GM15510 (cell line): ENCODE measurements around the gene PRKCD.

Experiments used
- POLR2A ChIP-seq: IDR thresholded peaks from 3 replicates; pipeline ENCODE4 v1.6.1; 2011; ENCODE audit warnings: borderline replicate concordance; ENCODE audit not compliant: insufficient read length; ENCODE audit errors: extremely low read depth

The PRKCD gene

DNA sequence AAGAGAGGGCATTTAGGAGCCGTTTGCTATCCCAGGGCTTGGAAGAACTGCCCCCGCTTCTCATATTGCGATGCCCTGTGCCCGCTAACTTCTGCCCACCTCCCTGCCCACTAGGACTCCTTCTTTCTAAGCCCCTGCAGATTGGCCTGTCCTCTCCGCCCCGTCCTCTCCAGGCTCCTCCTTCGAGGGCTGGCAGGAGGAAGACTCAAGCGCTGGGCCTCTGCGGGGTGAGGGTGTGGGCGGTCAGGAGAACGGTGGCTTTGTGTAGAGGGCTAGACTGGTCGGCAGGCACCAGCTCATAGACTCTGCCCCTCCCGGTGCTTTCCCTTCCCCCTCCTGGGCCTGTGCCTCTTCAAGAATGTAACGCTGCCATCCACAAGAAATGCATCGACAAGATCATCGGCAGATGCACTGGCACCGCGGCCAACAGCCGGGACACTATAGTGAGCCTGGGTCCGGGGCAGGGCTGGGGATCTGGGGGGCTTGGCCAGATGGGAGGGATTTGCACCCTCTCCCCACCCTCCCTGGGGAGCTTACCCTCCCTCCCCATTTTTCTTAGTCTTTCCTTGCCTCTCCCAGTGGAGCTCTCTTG is 21.9 kb downstream of the PRKCD start:
- TF ChIP-seq POLR2A, result no peak

DNA sequence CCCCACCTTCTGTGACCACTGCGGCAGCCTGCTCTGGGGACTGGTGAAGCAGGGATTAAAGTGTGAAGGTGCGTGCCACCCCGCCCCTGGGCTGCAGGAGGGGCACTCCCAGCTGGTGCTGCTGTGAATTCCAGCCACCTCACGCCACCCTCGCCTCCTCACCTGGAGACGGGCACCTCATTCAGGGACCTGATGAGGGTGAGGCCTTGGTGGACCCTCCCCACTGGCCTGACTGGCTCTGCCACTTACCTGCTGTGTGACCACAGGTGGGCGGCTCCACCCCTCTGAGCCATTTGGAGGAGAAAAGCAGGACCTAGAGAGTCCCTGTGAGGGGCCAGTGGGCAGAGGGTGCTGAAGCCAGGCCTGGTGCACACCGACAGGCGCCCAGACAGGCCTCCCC is 22.5 kb downstream of the PRKCD start:
- TF ChIP-seq POLR2A, result no peak

DNA sequence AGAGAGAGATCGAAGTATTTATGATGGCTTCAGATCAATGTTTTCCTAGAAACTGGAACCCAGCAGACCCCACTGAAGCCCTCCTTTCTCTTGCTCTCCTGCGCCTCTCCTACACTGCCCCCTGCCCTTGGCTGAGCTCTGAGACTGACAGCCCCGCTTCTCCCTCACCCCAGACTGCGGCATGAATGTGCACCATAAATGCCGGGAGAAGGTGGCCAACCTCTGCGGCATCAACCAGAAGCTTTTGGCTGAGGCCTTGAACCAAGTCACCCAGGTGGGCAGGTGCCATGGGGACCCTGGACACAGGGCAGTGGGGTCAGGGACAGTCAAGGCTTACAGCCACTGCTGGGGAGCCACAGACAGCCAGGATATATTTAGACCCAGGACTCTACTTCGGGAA is 23.7 kb downstream of the PRKCD start:
- no peak for TF ChIP-seq POLR2A

DNA sequence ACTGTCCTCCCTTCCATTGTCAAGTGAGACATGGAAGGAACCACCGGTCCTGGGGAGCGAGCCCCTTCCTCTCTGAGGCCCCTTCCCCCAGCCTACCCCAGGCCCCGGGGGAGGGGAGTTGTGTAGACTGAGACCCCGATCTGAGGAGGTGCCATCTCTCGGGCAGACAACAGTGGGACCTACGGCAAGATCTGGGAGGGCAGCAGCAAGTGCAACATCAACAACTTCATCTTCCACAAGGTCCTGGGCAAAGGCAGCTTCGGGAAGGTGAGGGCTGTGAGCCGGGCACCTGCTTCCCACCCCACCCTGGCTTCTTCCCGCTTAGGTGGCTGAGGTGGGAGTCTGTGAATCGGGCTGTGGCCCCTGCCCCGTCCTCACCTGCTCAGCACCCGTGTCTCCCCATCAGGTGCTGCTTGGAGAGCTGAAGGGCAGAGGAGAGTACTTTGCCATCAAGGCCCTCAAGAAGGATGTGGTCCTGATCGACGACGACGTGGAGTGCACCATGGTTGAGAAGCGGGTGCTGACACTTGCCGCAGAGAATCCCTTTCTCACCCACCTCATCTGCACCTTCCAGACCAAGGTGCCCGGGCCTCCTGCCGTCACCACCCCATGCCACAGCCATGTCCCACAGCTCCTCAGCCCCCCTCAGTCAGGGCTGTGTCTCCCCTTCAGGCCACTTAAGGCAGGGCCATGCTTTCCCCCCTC is 24.9 kb downstream of the PRKCD start:
- no peak for TF ChIP-seq POLR2A

DNA sequence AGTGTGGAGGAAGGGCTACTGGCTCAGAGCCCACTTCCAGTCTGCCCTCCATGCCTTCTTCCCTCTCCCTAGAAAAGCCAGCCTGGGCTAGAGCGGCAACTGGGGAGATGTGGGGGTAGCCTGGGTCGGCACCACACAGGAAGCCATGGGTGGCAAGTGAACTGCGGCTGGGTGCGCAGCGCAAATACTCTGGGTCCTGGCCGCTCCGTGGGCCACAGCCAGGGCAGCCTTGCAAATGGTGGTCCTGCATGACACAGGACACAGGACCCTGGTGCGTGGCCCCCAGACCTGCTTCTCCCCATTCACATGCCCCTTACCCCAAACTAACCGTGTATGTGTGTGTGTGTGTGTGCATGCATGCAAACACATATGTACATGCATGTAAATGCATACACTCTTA is 25.7 kb downstream of the PRKCD start:
- no peak for TF ChIP-seq POLR2A

DNA sequence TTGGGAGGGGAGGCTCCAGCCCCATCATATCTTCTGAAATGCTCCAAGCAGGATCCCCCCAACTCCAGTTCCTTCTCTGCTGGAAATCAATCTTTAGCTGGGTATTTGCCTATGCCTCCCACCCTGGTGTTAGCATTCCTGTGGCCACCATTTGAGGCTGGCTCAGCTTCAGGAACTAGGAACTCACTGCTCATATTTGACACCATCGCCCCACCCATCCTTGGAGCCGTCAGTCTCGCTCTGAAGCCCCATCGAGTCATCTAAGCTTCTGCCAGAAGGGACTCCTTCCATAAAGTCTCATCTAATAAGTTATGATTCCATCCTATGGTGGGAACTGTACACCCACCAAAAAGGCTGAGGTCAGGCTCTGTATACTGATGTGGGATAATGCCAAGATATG is 26.4 kb downstream of the PRKCD start:
- TF ChIP-seq POLR2A, result no peak

DNA sequence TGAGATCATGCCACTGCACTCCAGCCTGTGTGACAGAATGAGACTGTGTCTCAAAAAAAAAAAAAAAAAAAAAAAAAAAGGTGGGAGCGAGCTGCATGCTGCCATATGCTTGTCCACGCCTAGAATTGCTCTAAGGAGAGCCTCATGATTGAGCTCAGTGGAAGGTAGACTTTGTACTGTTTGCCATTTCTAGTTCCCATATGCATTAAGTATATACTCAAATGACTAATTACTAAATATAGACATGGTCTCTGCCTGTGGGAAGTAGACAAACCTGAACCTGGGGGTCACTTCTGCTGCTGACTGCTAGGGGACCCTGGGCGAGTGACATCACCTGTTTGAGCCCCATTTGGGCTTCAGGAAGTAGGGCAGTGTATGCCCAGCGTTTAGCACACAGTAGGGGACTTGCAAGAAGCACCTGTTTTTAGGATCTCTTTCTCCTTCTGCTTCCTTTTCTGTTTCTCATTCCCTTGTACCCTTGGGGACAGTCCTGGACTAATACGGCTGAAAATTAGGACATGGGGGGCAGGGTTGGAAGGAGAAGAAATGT is 27.2 kb downstream of the PRKCD start:
- TF ChIP-seq POLR2A, result no peak

DNA sequence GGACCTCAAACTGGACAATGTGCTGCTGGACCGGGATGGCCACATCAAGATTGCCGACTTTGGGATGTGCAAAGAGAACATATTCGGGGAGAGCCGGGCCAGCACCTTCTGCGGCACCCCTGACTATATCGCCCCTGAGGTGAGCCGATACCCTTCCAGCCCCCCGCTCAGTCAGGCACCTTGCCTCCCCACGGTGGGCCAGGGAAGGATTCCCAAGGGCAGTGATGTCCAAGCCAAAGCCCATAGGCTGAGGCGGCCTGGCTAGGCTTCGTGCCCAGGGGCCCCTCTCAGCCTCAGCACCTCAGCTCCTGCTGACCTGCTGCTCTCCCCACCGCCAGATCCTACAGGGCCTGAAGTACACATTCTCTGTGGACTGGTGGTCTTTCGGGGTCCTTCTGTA is 27.7 kb downstream of the PRKCD start:
- no peak for TF ChIP-seq POLR2A

DNA sequence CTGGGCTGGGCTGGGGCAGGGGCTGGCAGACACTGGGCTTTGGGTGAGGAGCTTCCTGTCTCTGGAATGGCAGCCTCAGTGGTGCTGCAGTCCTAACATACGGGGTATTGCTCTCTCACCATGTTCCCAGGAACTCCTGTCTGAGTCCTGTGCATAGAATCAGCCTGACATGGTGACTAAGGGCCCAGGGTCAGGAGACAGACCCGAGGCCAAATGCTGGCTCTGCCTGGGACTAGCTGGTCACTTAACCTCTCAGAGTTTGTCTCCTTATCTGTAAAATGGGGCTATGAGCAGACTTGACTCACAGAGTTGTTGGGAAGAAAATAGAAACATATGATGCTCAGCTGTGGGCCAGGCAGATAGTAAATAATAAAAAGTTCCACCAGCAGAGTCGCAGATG is 28.3 kb downstream of the PRKCD start:
- no peak for TF ChIP-seq POLR2A

DNA sequence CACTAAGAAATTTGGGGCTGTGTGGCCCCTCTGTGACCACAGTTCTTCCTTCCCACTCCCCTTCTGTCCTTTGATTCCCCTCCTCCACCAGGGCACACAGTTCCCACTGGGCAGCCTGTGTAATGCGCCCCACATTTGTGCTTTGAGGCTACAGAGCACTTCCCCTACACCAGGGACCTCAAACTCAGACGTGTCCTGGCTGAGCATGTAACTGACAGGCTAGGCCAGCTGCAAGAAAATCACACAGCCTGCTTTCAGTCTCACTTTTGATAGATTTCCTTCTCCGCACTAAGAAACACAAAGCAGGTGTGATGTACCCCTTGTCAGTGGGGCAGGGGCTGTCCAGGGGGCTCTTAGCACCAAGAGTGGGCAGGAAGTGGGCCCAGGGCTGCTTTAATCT is 29.6 kb downstream of the PRKCD start:
- no peak for TF ChIP-seq POLR2A

DNA sequence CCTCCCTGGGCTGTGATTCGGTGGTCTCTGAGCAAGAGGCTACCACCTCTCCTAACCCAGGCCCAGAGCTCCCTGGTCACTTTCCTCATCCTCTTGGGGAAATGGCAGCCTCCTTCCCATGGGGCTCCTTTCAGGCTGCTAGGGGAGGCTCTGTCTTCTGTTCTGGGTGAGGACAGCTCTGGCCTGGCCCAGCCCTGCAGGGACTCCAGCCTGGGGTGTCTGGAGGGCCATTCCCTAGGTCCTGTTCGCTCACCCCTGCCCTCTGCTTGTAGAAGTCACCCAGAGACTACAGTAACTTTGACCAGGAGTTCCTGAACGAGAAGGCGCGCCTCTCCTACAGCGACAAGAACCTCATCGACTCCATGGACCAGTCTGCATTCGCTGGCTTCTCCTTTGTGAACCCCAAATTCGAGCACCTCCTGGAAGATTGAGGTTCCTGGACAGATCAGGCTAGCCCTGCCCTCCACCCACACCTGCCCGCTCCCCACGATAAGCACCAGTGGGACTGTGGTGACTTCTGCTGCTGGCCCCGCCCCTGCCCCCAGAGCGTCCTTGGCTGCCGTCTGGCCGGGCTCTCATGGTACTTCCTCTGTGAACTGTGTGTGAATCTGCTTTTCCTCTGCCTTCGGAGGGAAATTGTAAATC is 30.9 kb downstream of the PRKCD start:
- no peak for TF ChIP-seq POLR2A

DNA sequence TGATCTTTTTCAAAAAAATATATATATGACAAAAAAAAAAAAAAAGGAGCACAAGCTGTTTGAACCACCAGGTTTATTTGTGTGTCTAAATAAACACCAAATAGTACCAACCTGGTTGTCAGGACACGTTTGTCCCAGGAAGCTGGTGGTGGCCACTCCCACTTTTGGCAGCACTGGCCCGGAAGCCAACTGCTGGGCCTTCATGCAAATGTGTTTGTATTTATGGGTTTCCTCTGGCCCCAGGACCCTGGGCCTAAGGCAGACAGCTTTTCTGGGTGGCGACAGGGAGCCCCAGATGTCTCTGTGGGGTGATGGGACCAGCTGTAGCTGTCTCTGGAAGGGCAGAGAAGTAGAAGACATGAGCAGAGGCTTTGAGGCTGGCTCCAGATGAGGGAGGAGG is 31.6 kb downstream of the PRKCD start:
- TF ChIP-seq POLR2A, result peak; percentile 32

DNA sequence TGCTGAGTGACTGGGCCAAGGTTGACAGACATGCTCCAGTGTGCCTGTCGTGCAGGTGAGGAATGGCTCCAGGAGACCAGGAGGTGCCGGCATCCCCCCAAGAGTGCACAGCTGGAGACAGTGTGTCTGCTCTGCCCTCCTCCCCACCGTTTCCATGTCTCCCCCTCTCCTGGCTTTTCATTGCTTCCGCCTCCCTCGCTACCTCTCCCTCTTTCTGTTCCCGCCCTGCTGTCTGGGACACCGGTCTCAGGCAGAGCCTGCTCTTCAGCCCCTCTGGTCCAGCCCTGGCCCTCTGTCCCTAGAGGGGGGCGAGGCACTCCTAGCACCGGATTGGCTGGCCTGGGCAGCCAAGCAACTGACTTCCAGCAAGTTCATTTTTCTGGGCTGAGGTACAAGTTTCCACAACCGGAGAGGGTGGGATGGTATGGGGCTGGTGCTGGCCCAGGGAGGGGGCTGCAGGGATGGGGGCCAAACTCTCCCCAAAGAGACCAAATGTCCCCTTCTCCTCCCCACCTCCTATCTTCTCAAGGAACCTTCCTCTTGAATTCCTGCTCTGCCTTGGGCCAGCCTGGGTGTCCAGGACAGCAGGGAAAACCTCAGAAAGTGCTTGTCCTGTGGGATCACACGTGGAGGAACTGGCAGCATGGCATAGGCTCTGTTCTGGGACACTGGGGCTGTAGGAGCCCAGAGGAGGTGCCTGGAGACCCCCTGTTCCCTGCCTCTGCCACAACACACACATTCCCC is 32.6 kb downstream of the PRKCD start:
- no peak for TF ChIP-seq POLR2A

DNA sequence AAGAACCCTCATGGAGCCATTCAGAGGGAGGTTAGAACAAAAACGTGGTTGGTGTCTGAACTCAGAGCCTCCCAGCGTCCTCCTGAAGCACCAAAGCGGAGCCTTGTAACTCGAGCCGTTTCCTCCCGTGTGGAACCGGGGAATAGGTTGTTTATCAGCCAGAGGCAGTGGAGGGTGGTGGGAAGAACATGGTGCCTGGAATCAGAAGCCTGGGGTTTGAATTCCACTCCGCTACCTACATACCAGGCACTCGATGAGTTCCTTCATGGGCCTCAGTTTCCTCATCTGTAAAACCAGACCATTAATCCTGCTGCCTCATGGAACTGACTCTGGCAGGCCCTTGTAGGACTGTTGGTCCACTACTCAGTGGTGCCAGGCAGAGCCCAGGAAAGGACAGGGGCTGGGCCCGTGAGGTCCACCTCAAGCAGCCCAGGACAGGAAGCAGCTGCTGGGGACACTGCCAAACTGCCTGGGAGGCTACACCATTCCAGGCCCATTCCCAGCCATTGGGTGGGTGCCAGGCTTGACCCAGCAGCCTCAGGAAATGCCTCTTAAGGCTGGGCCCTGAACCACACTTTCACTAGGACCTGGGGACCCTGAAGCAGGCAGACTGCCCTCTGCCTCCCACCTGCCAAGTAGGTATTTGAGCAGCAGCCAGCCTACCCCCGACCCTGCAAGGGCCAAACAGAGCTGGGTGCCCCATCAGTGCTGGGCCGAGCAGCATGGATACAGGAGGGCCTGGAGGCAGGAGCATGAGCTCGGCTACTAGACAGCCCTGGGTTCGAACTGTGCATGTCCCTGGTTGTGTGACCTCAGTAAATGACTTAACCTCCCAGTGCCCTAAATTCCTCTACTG is 33.4 kb downstream of the PRKCD start:
- no peak for TF ChIP-seq POLR2A
